Measurements from ENCODE around the gene ING5.

ING5 gene

GRCh38 chr2:241769819-241770184, 68.0 kb downstream of the ING5 start:
- Histone ChIP-seq H3K4me3 (replicated peaks; ENCODE audit: low read depth, low read length) (no peak overlapping the region), H3K36me3 (ENCODE audit: control insufficient read depth, insufficient read depth, low read length) (no peaks in the 10 kb centered on the region), H3K27me3 (replicated peaks; ENCODE audit: control insufficient read depth, insufficient read depth, low read length) (no peaks in the 10 kb centered on the region)
- no peak for DNase-seq (ENCODE audit: extremely low read depth, insufficient read length)
- no peak for TF ChIP-seq CTCF (IDR thresholded peaks at IDR 0.05; ENCODE audit: insufficient read depth, low read length, poor library complexity, severe bottlenecking)

GRCh38 chr2:241770185-241770935, 68.5 kb downstream of the ING5 start:
- Histone ChIP-seq H3K27me3 (replicated peaks; ENCODE audit: control insufficient read depth, insufficient read depth, low read length) (no peaks in the 10 kb centered on the region), H3K4me3 (replicated peaks; ENCODE audit: low read depth, low read length) (no peak overlapping the region), H3K36me3 (ENCODE audit: control insufficient read depth, insufficient read depth, low read length) (no peaks in the 10 kb centered on the region)
- DNase-seq (ENCODE audit: extremely low read depth, insufficient read length): no peak
- no peak for TF ChIP-seq CTCF (IDR thresholded peaks at IDR 0.05; ENCODE audit: insufficient read depth, low read length, poor library complexity, severe bottlenecking)

DNA sequence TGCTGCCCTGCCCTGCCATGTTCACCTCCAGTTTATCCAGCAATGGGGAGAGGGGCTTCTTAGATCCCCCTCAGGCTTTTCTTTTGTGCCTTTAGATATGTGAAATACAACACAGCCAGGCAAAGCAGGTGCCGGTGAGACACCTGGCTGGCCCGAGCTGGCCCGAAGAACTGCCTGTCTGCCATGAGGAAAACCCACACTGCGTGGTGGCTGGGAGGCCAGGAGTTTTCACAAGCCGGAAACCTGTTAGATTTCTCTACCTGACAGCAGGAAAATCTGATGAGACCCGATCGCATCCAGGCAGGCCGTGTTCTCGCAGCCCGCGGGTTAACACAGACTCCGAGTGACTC, 69.1 kb downstream of the ING5 start:
- Histone ChIP-seq H3K27me3 (replicated peaks; ENCODE audit: control insufficient read depth, insufficient read depth, low read length) (no peaks in the 10 kb centered on the region; the same call in 1 of the 2 replicates), H3K36me3 (ENCODE audit: control insufficient read depth, insufficient read depth, low read length) (no peaks in the 10 kb centered on the region), H3K4me3 (replicated peaks; ENCODE audit: low read depth, low read length) (no peak overlapping the region)
- no peak for TF ChIP-seq CTCF (IDR thresholded peaks at IDR 0.05; ENCODE audit: insufficient read depth, low read length, poor library complexity, severe bottlenecking)
- DNase-seq (ENCODE audit: extremely low read depth, insufficient read length): no peak

DNA sequence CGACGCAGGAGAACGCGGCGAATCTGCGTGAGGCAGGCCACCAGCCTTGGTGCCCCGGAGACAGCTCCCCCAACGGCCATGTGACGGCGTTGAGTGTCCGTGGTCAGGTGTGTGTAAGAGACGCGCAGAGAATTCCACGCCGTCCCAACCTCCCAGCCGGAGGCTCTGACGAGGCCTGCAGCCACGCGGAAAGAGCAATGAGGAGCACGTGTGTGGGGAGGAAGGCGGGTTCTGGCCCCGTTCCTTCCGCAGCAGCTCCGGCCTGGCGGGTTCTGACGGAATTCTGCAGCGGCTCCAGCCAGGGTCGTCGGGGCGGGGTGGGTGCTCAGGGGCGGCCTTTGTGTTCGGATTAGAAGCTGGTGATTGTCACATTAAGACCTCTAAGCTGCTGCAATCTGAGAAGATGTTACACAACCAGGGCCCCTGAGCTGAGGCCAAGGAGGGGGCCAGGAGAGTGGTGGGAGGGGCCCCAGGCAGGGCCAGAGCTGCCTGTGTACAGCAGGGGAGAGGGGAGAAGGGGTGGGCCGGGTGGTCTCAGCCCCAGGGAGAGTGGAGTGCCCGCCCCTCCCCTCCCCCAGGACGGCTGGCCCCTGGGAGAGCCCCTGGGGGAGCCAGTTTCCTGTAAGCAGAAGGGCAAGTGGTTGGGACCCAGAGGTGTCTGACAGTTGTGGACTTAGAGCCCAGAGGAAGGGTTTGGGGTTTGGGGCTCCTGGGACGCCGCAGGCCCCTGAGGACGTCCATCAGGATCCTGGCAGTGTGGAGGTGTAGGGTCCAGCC, 69.6 kb downstream of the ING5 start:
- Histone ChIP-seq H3K4me3 (replicated peaks; ENCODE audit: low read depth, low read length) (no peak overlapping the region), H3K27me3 (replicated peaks; ENCODE audit: control insufficient read depth, insufficient read depth, low read length) (no peaks in the 10 kb centered on the region; the same call in 1 of the 2 replicates), H3K36me3 (ENCODE audit: control insufficient read depth, insufficient read depth, low read length) (no peaks in the 10 kb centered on the region)
- no peak for DNase-seq (ENCODE audit: extremely low read depth, insufficient read length)
- no peak for TF ChIP-seq CTCF (IDR thresholded peaks at IDR 0.05; ENCODE audit: insufficient read depth, low read length, poor library complexity, severe bottlenecking)

DNA sequence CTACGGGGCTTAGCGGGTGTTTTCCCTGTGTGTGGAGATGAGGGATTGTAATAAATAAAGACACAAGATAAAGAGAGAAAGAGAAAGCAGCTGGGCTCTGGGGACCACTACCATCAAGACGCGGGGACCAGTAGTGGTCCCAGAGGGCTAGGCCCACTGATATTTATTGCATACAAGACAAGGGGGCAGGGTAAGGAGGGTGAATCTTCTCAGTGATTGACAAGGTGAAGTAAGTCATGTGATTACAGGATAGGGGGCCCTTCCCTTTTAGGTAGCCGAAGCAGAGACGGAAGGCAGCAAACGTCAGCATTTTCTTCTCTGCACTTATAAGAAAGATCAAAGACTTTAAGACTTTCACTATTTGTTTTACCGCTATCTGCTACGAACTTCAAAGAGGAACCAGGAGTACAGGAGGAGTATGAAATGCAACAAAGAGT, 70.2 kb downstream of the ING5 start:
- no peaks in the 10 kb centered on the region; the same call in 1 of the 2 replicates for H3K27me3 ChIP-seq (replicated peaks; ENCODE audit: control insufficient read depth, insufficient read depth, low read length)
- TF ChIP-seq CTCF (IDR thresholded peaks at IDR 0.05; ENCODE audit: insufficient read depth, low read length, poor library complexity, severe bottlenecking): no peak
- no peak overlapping the region for H3K4me3 ChIP-seq (replicated peaks; ENCODE audit: low read depth, low read length)
- H3K36me3 ChIP-seq (ENCODE audit: control insufficient read depth, insufficient read depth, low read length): no peaks in the 10 kb centered on the region
- DNase-seq (ENCODE audit: extremely low read depth, insufficient read length): no peak

Measured in GM06990 (cell line).